GM19025 (cell line): Measurements from ENCODE around the gene SPPL3.
"Not testable (repeated sequence)": the region's sequence is repeated elsewhere in the genome, so short reads cannot be mapped to it uniquely, and the experiment has no call there.

ENCODE experiments used
- ATAC-seq: cut with Tn5 transposase; IDR thresholded peaks from one replicate; pipeline ENCODE4 v1.9.1; 2021; ENCODE audit warnings: mild to moderate bottlenecking, low read depth, moderate library complexity; ENCODE audit not compliant: unreplicated experiment

The SPPL3 gene

DNA sequence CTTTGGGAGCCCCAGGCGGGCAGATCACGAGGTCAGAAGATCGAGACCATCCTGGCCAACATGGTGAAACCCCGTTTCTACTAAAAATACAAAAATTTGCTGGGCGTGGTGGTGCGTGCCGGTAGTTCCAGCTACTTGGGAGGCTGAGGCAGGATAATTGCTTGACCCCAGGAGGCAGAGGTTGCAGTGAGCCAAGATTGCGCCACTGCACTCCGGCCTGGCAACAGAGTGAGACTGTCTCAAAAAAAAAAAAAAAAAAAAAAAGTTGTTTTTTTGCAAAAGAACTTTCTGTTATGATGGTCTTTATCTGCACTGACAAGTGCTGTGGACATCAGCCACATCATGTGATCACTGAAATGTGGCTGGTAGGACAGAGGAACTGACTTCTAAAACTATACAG, 111.7 kb downstream of the SPPL3 start:
- not testable (repeated sequence) for ATAC-seq

DNA sequence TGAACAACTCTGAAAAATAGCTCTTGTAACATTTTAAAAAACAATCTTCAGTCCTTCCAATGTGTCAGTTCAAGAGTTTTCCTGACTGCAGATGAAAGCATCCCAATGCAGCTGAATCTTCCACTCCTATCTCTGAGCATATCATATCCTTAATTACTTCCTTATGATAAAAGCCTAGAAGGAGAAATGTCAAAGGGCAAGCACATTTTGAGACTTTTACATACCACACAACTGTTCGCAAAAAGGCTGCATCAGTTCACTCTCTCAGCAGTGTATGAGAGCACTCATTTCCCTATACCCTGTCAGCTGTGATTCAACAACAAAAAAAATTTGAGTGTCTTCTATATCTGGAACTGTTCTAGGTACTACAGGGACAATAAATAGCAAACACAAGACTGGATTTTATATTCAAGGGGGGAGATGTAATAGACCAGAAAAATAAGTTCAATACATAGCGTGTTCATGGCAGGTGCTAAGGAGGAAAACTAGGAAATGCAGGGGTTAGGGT, 112.4 kb downstream of the SPPL3 start:
- no peak for ATAC-seq

DNA sequence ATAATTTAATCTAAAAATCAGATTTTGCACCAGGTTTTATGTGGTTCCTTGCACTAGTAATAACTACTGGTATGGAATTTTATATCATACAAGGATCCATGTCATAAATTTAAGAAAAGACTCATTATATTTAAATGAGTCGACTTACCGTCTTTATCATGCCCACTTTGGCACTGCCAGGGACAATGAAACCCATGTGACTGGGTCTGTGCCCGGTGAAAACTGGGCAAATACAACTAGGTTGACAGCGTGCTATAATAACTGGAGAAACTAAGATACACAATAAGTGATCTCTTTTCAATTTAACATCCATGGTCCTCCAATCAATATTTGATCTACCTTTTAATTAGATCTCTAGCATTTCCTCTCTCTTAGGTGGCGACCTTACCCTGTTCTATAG, 114.0 kb downstream of the SPPL3 start:
- ATAC-seq = no peak

DNA sequence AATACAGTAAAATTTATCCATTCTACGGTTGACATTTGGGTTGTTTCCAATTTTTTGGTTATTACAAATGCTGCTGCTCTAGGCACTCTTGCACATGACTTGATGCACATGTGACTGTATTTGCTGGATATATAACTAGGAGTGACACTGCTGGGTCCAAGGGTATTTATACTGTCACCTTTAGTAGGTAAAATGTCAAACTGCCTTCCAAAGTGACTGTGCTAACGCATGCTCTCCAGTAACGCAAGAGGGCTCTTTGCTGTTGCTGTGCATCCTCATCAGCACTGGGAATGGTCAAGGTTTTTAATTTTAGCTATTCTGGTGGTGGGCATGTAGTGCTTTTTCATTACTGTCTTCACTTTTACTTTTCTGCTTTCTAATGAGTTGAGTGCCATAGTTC, 116.3 kb downstream of the SPPL3 start:
- no peak for ATAC-seq

DNA sequence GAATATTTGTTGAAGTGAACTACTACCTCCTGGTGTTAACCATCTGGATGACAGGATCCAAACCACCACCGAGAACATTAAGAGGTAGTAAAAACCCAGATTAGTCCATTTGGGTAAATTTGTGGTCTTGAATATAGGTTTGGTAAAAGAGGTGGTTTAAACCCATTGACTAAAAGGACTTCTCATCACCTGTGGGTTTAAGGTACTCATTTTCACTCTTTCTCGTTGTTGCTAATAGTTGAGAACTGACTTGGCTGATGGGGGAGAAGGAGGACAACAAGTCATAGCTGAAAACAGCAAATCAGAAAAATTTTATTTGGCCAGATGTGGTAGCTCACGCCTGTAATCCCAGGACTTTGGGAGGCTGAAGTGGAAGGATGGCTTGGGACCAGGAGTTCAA, 119.4 kb downstream of the SPPL3 start:
- ATAC-seq = no peak

GRCh38 chr12:120783197-120783596, 121.0 kb downstream of the SPPL3 start:
- no peak for ATAC-seq

- no peak for ATAC-seq
These were observed 128.2 kb downstream of the SPPL3 start for GRCh38 chr12:120775862-120776552.

GRCh38 chr12:120774169-120774916, 129.8 kb downstream of the SPPL3 start:
- no peak for ATAC-seq

DNA sequence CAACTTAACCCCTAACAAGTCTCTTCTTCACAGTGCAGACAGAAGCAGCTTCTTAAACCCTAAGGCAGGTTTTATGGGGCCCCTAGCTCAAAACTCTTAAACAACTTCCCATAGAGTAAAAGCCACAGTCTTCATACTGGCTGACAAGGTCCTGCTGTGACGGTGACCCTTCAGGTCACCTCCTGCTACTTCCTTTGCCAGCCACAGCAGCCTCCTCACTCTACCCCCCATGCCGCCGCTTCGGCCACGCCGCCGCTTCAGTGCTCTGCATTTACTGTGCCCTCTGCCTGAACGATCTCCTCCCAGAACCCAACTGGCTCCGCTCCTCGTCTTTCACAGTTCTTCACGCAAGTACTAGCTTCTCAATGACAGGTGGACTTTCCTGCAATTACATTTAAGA, 133.1 kb downstream of the SPPL3 start:
- no peak for ATAC-seq

DNA sequence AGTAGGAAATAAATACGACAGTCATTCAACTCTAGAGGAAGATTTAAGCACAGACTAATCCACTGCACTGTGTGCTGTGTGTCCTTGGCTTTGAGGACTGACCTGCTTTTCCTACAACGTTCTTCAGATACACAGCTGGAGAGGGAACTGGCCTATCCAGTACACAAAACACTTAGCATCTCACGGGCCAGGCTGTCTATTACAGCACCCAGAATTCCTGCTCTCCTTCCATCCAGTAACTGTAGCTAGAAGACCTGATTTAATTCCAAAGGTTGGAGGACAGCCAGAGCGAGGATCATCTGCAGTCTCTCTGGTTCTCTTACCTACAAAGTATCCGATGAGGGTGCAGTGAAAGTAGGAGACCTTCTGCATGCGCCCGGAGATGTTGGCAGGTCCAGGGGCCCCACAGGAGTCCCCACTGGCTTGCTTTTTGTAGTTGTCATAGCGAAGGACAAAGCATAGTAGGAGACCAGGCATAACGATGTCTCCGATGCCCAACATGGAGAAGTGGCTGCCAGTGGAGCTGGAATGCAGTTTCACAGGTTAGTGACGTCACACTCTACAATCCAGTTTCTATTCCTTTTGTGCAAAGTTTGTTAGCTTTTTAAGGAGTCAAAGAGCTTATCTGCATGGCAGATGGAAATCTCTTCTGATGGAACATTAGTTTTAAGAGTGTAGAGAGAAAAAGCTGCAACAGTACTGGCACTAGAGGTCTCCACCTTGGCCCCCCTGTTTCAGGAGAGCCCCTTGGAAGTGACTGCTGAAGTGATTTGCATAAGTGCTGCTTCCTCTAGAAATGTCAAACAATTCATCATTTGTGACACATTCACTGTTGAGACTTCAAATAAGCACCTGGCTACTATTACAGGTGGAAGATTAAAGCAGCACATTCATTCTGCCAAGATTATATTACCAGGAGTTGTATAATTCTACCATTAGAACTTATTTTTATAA, 136.8 kb downstream of the SPPL3 start:
- ATAC-seq = no peak

DNA sequence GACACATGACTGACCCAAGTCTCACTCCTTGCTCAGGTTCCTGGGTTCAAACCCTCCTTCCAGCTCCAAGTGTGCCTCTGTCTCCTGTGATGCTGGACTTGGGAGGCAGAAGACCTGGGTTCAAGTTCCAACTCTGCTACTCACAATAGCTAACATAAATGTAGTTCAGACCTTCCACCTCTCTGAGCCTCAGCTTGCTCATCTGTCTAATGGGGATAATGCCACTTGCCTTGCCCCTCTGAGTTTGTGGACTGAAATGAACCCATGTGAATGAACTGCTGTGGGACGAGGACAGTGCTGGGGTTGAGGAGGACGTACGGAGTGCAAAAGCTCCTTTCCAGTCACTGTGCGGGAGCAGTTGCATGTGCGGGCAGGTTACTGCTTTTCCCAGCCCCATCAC, 137.6 kb downstream of the SPPL3 start:
- no peak for ATAC-seq

DNA sequence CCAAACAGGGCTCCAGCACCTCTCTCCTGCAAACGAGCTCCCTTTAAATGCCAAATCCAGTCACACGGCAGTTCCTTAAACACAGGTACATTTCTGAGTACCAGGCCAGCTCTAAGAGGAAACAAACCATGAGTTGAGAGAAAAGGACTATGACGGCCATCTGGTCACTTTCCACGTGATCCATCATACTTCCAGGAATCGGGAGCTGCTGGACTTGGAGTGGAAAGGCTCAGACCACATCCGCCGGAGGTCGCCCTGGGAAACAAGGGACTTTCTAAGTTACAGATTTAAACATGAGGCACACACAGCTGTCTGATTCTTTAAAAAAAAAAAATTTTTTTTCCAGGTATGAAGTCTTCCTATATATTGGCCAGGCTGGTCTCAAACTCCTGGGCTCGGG, 139.3 kb downstream of the SPPL3 start:
- no peak for ATAC-seq

- no peak for ATAC-seq
These were observed 140.9 kb downstream of the SPPL3 start for GRCh38 chr12:120763250-120763649.

DNA sequence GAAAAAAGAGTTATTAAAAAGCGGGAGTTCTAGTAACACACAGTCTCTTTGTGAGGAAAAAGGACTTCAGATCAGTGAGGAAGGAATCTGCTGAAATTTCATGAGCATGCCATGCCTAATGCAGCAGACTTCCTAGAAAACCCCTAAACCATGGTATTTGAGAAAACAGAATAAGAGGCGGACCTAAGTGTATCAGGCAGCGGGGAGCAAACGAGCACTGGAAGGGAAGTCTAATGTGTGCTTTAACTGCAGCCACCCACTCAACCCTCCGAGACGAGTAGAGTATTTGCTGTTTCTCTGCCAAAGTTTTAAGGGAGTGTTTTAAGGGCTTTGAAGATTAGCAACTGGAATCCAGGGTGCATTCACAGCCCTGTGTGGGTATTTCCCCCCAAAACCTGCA, 142.1 kb downstream of the SPPL3 start:
- ATAC-seq = no peak

GRCh38 chr12:120761519-120761934, 142.6 kb downstream of the SPPL3 start:
- no peak for ATAC-seq

- ATAC-seq = no peak
These were observed 143.6 kb downstream of the SPPL3 start for GRCh38 chr12:120760349-120761254.

- no peak for ATAC-seq
These were observed 144.4 kb downstream of the SPPL3 start for GRCh38 chr12:120759591-120760348.

DNA sequence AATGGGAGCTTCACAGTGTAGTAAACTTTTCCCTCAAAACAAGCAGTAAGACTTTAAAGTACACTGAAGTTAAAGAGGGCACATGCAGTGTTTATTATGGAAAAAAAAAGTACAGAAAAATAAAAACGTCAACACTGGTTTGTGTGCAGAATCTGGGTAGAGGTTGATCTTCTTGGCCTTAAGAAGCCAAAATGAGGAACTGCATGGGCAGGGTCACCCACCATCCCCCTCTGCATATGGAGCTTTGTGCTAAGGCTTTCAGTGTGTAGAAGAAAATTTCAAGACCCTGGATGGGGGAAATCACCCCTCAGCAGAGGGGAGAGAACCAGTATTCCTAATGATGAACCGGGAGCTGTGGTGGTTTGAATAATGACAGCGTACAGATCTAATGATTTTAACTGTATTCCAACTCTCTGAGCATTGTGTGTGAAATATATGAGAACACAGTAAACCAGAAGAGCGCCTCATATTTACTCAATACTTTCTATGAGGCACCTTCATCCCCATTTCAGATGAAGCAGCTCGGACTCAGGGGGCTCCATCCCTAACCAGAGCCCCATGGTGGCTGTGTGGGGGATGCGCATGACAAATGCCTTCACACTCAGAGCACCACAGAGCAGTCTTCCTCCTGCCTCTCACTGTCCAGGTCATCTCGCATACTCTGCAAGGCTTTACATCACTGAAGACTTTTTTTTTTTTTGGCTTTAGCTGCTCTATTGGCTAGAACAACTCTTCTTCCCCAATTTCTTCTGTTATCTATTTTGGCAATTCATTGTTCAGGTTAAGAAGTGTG, 145.2 kb downstream of the SPPL3 start:
- no peak for ATAC-seq
